GM23248 (cell line): Measurements from ENCODE around the gene CD86.

Experiments
- EZH2 ChIP-seq: fragments of 200-600 bp; sonication (generic); IDR thresholded peaks from 2 replicates; pipeline ENCODE4 v1.6.1; 2018; ENCODE audit warnings: antibody characterized with exemption, mild to moderate bottlenecking; ENCODE audit not compliant: insufficient read depth, poor library complexity, severe bottlenecking
- EZH2phosphoT487 ChIP-seq: fragments of 200-600 bp; sonication (generic); IDR thresholded peaks from 2 replicates; pipeline ENCODE4 v1.6.1; 2018; ENCODE audit warnings: antibody characterized with exemption, moderate library complexity, mild to moderate bottlenecking, low read depth; ENCODE audit not compliant: insufficient read depth

DNA sequence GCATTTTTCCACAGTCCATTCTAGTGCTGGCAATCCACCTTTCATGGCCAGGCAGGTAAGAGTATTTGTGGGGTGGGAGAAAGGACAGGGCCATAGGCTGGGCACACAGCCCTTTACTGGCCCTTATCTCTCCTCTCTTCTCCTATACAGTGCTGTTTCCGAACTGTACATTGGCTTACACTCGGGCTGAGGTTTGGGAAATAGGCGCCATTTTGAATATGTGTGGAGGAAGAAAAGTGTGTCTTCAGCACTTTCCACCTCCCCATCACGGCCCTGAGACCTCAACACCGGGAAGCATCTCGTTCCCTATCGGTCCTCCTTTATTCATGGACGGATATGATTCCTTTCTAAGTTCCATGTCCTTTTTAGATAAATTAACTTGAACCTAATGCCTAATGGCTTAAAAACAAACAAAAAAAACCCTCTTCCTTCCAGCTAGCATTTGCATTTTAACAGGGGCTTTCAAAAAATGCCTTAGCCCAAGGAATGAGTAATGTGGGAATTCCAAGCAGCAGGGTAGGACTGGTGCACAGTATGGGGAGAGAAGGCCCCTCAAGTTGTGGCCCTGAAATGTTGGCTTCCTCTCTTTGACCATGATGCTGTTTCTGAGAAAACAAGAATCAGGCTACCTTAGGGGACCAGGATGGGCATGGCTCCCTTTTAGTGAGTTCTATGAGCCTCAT, 24.5 kb downstream of the CD86 start:
- no peak for TF ChIP-seq EZH2phosphoT487
- no peak for TF ChIP-seq EZH2
